ENCODE measurements around the gene MXRA5.
A peak's percentile ranks its signal among the peaks of the same experiment; 100 is the strongest.

Gene MXRA5

DNA sequence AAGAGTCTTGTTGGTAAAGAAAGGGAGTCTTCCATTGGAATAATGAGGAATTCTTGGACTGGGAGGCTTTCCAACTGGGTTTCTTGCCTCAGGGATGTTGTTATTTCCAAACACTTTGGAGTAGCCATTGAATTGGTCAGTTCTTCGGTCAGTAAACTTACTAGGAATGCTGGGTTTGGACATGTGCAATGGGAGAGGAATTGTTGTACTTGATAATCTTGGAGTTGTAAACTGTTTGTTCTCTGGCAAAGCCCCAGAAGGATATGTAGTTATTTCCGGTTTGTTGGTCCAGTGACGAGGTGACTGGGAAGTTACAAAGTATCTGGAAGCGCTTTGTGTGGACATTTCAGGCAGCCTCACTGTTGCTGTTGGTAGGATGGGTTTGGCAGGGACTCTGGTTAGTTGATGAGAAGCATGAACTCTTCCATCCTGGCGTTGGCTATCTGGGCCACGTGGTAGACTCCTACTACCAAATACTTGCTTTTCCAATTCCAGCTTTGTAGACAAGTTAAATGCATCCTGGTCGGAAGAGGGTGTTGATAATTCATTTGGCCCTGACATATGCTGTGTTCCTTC lies 25.9 kb downstream of the MXRA5 start:
- Histone ChIP-seq H2BK15ac (replicated peaks; ENCODE audit: low read depth) (no peak overlapping the region), H3K79me1 (ENCODE audit: low read length) (no peaks in the 10 kb centered on the region), H4K5ac (ENCODE audit: low read length) (no peak overlapping the region), H3K4me1 (ENCODE audit: control insufficient read depth, low read depth, low read length) (no peaks in the 10 kb centered on the region), H3K36me3 (ENCODE audit: control insufficient read depth, insufficient read depth, low read length) (no peaks in the 10 kb centered on the region), H2BK5ac (ENCODE audit: low read length) (no peak overlapping the region), H3K27me3 (ENCODE audit: insufficient read depth, low read length, poor library complexity) (no peaks in the 10 kb centered on the region), H2AK5ac (ENCODE audit: low read length) (no peak overlapping the region), H3K23ac (ENCODE audit: low read length) (no peak overlapping the region), H3K4ac (ENCODE audit: low read depth, low read length) (no peak overlapping the region), H3K79me2 (ENCODE audit: control insufficient read depth, insufficient read depth, low read length) (no peaks in the 10 kb centered on the region), H3K9ac (ENCODE audit: low read length) (no peak overlapping the region), H2BK120ac (ENCODE audit: low read depth, low read length) (no peak overlapping the region), H3K56ac (ENCODE audit: low read length) (no peak overlapping the region), H3K4me3 (ENCODE audit: low read length) (no peak overlapping the region), H4K8ac (ENCODE audit: low read depth, low read length) (no peak overlapping the region), H3K4me2 (ENCODE audit: low read length) (no peak overlapping the region), H3K27ac (ENCODE audit: low read depth, low read length) (no peak overlapping the region), H3K18ac (ENCODE audit: low read length) (no peak overlapping the region)
- WGBS (ENCODE audit: extremely low coverage, insufficient coverage, low lambda C conversion rate) = no CpG with 5 or more reads among the region's 7 CpGs
- DNase-seq = no peak

DNA sequence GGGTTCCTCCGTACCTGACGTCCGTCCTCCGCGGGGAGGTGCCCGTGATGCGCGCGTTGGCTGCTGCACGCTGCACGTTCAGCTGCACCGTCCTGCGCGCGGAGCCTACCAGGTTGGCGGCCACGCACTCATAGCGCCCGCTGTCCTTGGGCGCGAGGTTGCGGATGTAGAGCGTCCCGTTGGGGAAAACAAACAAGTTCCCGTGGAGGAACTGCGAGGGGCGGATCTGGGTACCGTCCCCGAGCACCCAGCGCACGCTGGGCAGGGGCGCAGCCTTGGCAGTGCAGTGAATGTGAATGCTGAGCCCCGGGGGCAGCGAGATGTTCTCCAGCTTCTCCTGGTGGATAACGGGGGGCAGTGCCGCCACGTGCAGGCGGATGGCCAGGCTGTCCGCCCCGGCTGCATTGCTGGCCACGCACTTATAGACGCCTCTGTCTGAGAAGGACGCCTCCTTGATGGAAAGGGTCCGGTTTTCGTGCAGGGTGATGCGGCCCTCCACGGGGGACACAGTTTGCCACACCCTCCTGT lies 29.2 kb downstream of the MXRA5 start:
- Histone ChIP-seq H3K4ac (ENCODE audit: low read depth, low read length) (no peak overlapping the region), H2BK15ac (replicated peaks; ENCODE audit: low read depth) (no peak overlapping the region), H2AK5ac (ENCODE audit: low read length) (no peak overlapping the region), H3K9ac (ENCODE audit: low read length) (no peak overlapping the region), H3K56ac (ENCODE audit: low read length) (no peak overlapping the region), H2BK120ac (ENCODE audit: low read depth, low read length) (no peak overlapping the region), H3K4me3 (ENCODE audit: low read length) (no peak overlapping the region), H3K79me1 (ENCODE audit: low read length) (no peaks in the 10 kb centered on the region), H3K36me3 (ENCODE audit: control insufficient read depth, insufficient read depth, low read length) (no peaks in the 10 kb centered on the region), H3K4me2 (ENCODE audit: low read length) (no peak overlapping the region), H2BK5ac (ENCODE audit: low read length) (no peak overlapping the region), H3K23ac (ENCODE audit: low read length) (no peak overlapping the region), H4K8ac (ENCODE audit: low read depth, low read length) (no peak overlapping the region), H4K5ac (ENCODE audit: low read length) (no peak overlapping the region), H3K4me1 (ENCODE audit: control insufficient read depth, low read depth, low read length) (no peaks in the 10 kb centered on the region), H3K79me2 (ENCODE audit: control insufficient read depth, insufficient read depth, low read length) (no peaks in the 10 kb centered on the region), H3K27ac (ENCODE audit: low read depth, low read length) (no peak overlapping the region), H3K27me3 (ENCODE audit: insufficient read depth, low read length, poor library complexity) (no peaks in the 10 kb centered on the region), H3K18ac (ENCODE audit: low read length) (no peak overlapping the region)
- DNase-seq = no peak
- WGBS (ENCODE audit: extremely low coverage, insufficient coverage, low lambda C conversion rate) = no CpG with 5 or more reads among the region's 47 CpGs

DNA sequence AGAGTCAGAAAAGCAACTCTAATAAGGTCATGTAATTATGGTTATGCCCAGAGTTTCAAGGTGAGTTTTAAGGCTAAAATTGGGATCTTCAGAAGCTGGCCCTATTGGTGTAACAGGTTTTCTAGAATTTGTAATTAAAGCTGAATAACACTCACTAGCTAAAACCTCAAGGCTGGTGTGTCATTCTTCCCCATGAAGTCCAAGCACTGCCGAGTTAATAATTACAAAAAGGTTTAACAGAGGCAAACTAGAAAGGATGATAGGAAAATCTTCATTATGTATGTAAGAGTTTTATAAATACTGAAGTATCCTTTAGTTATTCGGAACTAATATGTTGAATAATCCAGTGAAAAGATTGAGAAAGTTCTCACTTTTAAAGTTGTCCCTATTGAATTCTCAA lies 34.3 kb downstream of the MXRA5 start:
- no peaks in the 10 kb centered on the region for H3K79me2 ChIP-seq (ENCODE audit: control insufficient read depth, insufficient read depth, low read length)
- no peak overlapping the region for H4K8ac ChIP-seq (ENCODE audit: low read depth, low read length)
- no peak overlapping the region for H3K4me2 ChIP-seq (ENCODE audit: low read length)
- H2BK15ac ChIP-seq (replicated peaks; ENCODE audit: low read depth) = no peak overlapping the region
- DNase-seq = no peak
- H2BK5ac ChIP-seq (ENCODE audit: low read length) = no peak overlapping the region
- H3K27me3 ChIP-seq (ENCODE audit: insufficient read depth, low read length, poor library complexity) = no peaks in the 10 kb centered on the region
- H3K27ac ChIP-seq (ENCODE audit: low read depth, low read length) = no peak overlapping the region
- no peak overlapping the region for H2AK5ac ChIP-seq (ENCODE audit: low read length)
- H3K4ac ChIP-seq (ENCODE audit: low read depth, low read length) = no peak overlapping the region
- no peak overlapping the region for H4K5ac ChIP-seq (ENCODE audit: low read length)
- WGBS (ENCODE audit: extremely low coverage, insufficient coverage, low lambda C conversion rate) = no CpG with 5 or more reads among the region's 2 CpGs
- no peak overlapping the region for H3K18ac ChIP-seq (ENCODE audit: low read length)
- H3K9ac ChIP-seq (ENCODE audit: low read length) = no peak overlapping the region
- H2BK120ac ChIP-seq (ENCODE audit: low read depth, low read length) = no peak overlapping the region
- H3K36me3 ChIP-seq (ENCODE audit: control insufficient read depth, insufficient read depth, low read length) = no peaks in the 10 kb centered on the region
- H3K23ac ChIP-seq (ENCODE audit: low read length) = no peak overlapping the region
- no peak overlapping the region for H3K4me3 ChIP-seq (ENCODE audit: low read length)
- no peak overlapping the region for H3K56ac ChIP-seq (ENCODE audit: low read length)
- H3K79me1 ChIP-seq (ENCODE audit: low read length) = no peaks in the 10 kb centered on the region
- no peaks in the 10 kb centered on the region for H3K4me1 ChIP-seq (ENCODE audit: control insufficient read depth, low read depth, low read length)

DNA sequence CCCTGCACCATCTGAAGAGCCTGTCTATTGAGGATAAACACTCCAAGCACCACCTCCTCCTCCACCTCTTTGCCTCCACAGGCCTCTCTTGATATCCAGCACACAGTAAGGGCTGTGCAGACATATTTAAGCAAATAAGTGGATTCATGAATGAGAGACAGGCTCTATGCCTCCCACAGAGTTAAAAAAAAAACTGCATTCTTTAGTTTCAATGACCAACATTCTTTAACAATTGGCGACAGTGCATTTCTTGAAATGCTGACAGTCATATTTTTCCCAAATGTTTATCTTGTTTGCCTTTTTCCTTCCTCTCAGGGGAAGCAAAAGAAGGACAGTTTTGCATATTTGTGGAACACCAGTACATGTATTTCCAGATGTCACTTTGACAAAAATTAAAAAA lies 38.6 kb downstream of the MXRA5 start:
- DNase-seq = no peak
- Histone ChIP-seq H3K4me1 (ENCODE audit: control insufficient read depth, low read depth, low read length) (no peaks in the 10 kb centered on the region), H2BK15ac (replicated peaks; ENCODE audit: low read depth) (no peak overlapping the region), H3K4ac (ENCODE audit: low read depth, low read length) (no peak overlapping the region), H3K4me3 (ENCODE audit: low read length) (no peak overlapping the region), H3K23ac (ENCODE audit: low read length) (no peak overlapping the region), H3K79me2 (ENCODE audit: control insufficient read depth, insufficient read depth, low read length) (no peaks in the 10 kb centered on the region), H3K18ac (ENCODE audit: low read length) (no peak overlapping the region), H3K56ac (ENCODE audit: low read length) (no peak overlapping the region), H3K36me3 (ENCODE audit: control insufficient read depth, insufficient read depth, low read length) (no peaks in the 10 kb centered on the region), H2BK5ac (ENCODE audit: low read length) (no peak overlapping the region), H3K4me2 (ENCODE audit: low read length) (no peak overlapping the region), H3K79me1 (ENCODE audit: low read length) (no peaks in the 10 kb centered on the region), H3K27ac (ENCODE audit: low read depth, low read length) (no peak overlapping the region), H2BK120ac (ENCODE audit: low read depth, low read length) (no peak overlapping the region), H4K8ac (ENCODE audit: low read depth, low read length) (no peak overlapping the region), H3K9ac (ENCODE audit: low read length) (no peak overlapping the region), H2AK5ac (ENCODE audit: low read length) (no peak overlapping the region), H4K5ac (ENCODE audit: low read length) (no peak overlapping the region), H3K27me3 (ENCODE audit: insufficient read depth, low read length, poor library complexity) (no peaks in the 10 kb centered on the region)
- no CpG with 5 or more reads among the region's 1 CpG for WGBS (ENCODE audit: extremely low coverage, insufficient coverage, low lambda C conversion rate)

DNA sequence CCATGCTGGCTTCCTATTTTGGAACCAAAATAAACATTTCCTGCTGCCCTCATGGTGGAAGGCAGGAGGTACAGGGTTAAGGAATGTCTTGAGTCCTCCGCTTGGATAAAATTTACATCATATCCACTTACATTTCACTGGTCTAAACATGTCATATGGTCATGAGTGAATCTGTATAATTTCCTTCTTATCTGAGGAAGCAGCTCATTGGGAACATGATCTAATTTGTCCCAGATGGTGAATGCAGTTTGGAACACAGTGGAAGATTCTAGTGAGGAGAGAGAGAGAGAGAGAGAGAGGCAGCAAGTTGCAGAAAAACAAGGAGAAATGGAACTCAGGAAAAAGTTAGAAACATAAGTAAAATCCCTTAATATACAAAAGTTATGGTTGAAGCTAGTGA lies 46.8 kb downstream of the MXRA5 start:
- no peaks in the 10 kb centered on the region for H3K4me1 ChIP-seq (ENCODE audit: control insufficient read depth, low read depth, low read length)
- no peak overlapping the region for H2AK5ac ChIP-seq (ENCODE audit: low read length)
- no peak overlapping the region for H4K5ac ChIP-seq (ENCODE audit: low read length)
- no peak for DNase-seq
- H3K23ac ChIP-seq (ENCODE audit: low read length) = no peak overlapping the region
- H2BK5ac ChIP-seq (ENCODE audit: low read length) = no peak overlapping the region
- no peak overlapping the region for H4K8ac ChIP-seq (ENCODE audit: low read depth, low read length)
- no peak overlapping the region for H2BK15ac ChIP-seq (replicated peaks; ENCODE audit: low read depth)
- H3K27me3 ChIP-seq (ENCODE audit: insufficient read depth, low read length, poor library complexity) = no peaks in the 10 kb centered on the region
- no CpG with 5 or more reads among the region's 1 CpG for WGBS (ENCODE audit: extremely low coverage, insufficient coverage, low lambda C conversion rate)
- no peak overlapping the region for H3K18ac ChIP-seq (ENCODE audit: low read length)
- no peak overlapping the region for H3K4me2 ChIP-seq (ENCODE audit: low read length)
- H3K4me3 ChIP-seq (ENCODE audit: low read length) = no peak overlapping the region
- no peak overlapping the region for H3K56ac ChIP-seq (ENCODE audit: low read length)
- H3K36me3 ChIP-seq (ENCODE audit: control insufficient read depth, insufficient read depth, low read length) = no peaks in the 10 kb centered on the region
- H3K9ac ChIP-seq (ENCODE audit: low read length) = no peak overlapping the region
- no peak overlapping the region for H3K4ac ChIP-seq (ENCODE audit: low read depth, low read length)
- no peak overlapping the region for H2BK120ac ChIP-seq (ENCODE audit: low read depth, low read length)
- H3K79me1 ChIP-seq (ENCODE audit: low read length) = no peaks in the 10 kb centered on the region
- H3K79me2 ChIP-seq (ENCODE audit: control insufficient read depth, insufficient read depth, low read length) = no peaks in the 10 kb centered on the region
- H3K27ac ChIP-seq (ENCODE audit: low read depth, low read length) = no peak overlapping the region

DNA sequence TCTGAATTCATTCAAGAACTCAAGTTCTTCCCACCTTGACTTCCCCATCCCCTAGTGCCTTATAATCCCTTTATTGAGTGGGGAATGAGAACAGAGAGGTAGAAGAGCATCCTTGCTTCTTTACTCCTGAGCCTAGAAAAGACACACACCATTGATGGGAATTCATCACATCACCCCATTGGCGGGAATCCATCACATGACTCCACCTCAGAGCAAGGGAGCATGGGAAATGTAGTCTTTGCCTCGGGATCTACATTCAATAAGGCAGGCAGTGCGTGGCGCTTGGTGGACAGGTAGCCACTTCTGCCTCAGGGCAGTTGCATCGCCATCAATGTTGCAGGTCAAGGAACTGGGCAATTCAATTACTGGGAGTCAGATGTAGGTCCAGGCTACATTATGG lies 50.7 kb downstream of the MXRA5 start:
- Histone ChIP-seq H3K79me2 (ENCODE audit: control insufficient read depth, insufficient read depth, low read length) (no peaks in the 10 kb centered on the region), H3K23ac (ENCODE audit: low read length) (no peak overlapping the region), H3K27me3 (ENCODE audit: insufficient read depth, low read length, poor library complexity) (no peaks in the 10 kb centered on the region), H3K79me1 (ENCODE audit: low read length) (no peaks in the 10 kb centered on the region), H3K56ac (ENCODE audit: low read length) (no peak overlapping the region), H2BK15ac (replicated peaks; ENCODE audit: low read depth) (no peak overlapping the region), H2BK5ac (ENCODE audit: low read length) (no peak overlapping the region), H2BK120ac (ENCODE audit: low read depth, low read length) (no peak overlapping the region), H3K4me2 (ENCODE audit: low read length) (no peak overlapping the region), H2AK5ac (ENCODE audit: low read length) (no peak overlapping the region), H4K5ac (ENCODE audit: low read length) (no peak overlapping the region), H3K27ac (ENCODE audit: low read depth, low read length) (no peak overlapping the region), H3K4ac (ENCODE audit: low read depth, low read length) (no peak overlapping the region), H3K4me1 (ENCODE audit: control insufficient read depth, low read depth, low read length) (no peaks in the 10 kb centered on the region), H3K18ac (ENCODE audit: low read length) (no peak overlapping the region), H4K8ac (ENCODE audit: low read depth, low read length) (no peak overlapping the region), H3K36me3 (ENCODE audit: control insufficient read depth, insufficient read depth, low read length) (no peaks in the 10 kb centered on the region), H3K4me3 (ENCODE audit: low read length) (no peak overlapping the region), H3K9ac (ENCODE audit: low read length) (no peak overlapping the region)
- DNase-seq = peak; percentile 71
- WGBS (ENCODE audit: extremely low coverage, insufficient coverage, low lambda C conversion rate) = no CpG with 5 or more reads among the region's 5 CpGs

Measured in mesendoderm (in vitro differentiated cells).